HepG2 (cell line): ENCODE data around the gene ECM1. TPM values are rescaled to one million over a fixed set of nuclear protein-coding genes. Genes with fewer than 3 reads are reported as not detected.

Source experiments
- ARID4A ChIP-seq: sonication (generic); formaldehyde crosslinking; IDR thresholded peaks from 2 replicates; pipeline ENCODE4 v1.5.0; 2020; ENCODE audit warnings: mild to moderate bottlenecking, missing genetic modification reagents, borderline replicate concordance
- ATF3 ChIP-seq: sonication (generic); formaldehyde crosslinking; IDR thresholded peaks from 2 replicates; pipeline ENCODE4 v1.4.0; 2020; ENCODE audit warnings: missing genetic modification reagents
- ELF3 ChIP-seq: IDR thresholded peaks from 2 replicates; pipeline ENCODE4 v1.6.1; 2016; ENCODE audit warnings: missing genetic modification reagents, missing compliant biosample characterization
- GLI4 ChIP-seq: sonication (generic); formaldehyde crosslinking; IDR thresholded peaks from 2 replicates; pipeline ENCODE4 v1.5.1; 2020; ENCODE audit warnings: missing genetic modification reagents, mild to moderate bottlenecking, moderate library complexity, borderline replicate concordance
- NONO ChIP-seq, 2 experiments: fragments of 450-650 bp in 1 of 2; sonication (generic) in 1 of 2; formaldehyde crosslinking in 1 of 2; IDR thresholded peaks in 1 of 2; conservative IDR thresholded peaks in 1 of 2; 2 replicates each; pipeline versions ENCODE4 v1.6.1 to v1.8.0; 2017 to 2022; ENCODE audit warnings: mild to moderate bottlenecking in 1 of 2, missing genetic modification reagents in 1 of 2, moderate library complexity in 1 of 2
- RFX1 ChIP-seq: fragments of 450-650 bp; IDR thresholded peaks from 2 replicates; pipeline ENCODE4 v1.6.1; 2017
- SALL1 ChIP-seq: sonication (generic); formaldehyde crosslinking; IDR thresholded peaks from 2 replicates; pipeline ENCODE4 v1.8.0; 2022; ENCODE audit warnings: mild to moderate bottlenecking, missing genetic modification reagents
- SALL2 ChIP-seq: sonication (generic); formaldehyde crosslinking; IDR thresholded peaks from 2 replicates; pipeline ENCODE4 v1.8.1; 2023; ENCODE audit warnings: mild to moderate bottlenecking, missing genetic modification reagents, inconsistent platforms
- THAP9 ChIP-seq: sonication (generic); formaldehyde crosslinking; IDR thresholded peaks from 2 replicates; pipeline ENCODE4; 2020; ENCODE audit warnings: missing genetic modification reagents, mild to moderate bottlenecking, borderline replicate concordance
- ZNF547 ChIP-seq: sonication (generic); formaldehyde crosslinking; IDR thresholded peaks from 2 replicates; pipeline ENCODE4 v1.5.1; 2020; ENCODE audit warnings: mild to moderate bottlenecking, missing genetic modification reagents
- ZNF616 ChIP-seq: sonication (generic); formaldehyde crosslinking; IDR thresholded peaks from 2 replicates; pipeline ENCODE4 v1.5.0; 2020; ENCODE audit warnings: low read depth, mild to moderate bottlenecking, missing genetic modification reagents
- polyA plus RNA-seq, 8 experiments: library from polyadenylated mRNA; depleted of rRNA in 3 of 8; stranded (reverse) in 7 of 8; unstranded in 1 of 8; fragments of >200 nt; fragmentation: Illumina TruSeq in 4 of 8; extraction: Trizol in 4 of 8; gene quantifications; 2 replicates each; pipeline versions ENCODE4 v1.2.1 to v1.2.3, GENCODE V29; 2011 to 2016; ENCODE audit warnings: low read depth in 4 of 8, missing spikeins in 1 of 8, mixed read lengths in 1 of 8; ENCODE audit not compliant: insufficient read depth in 1 of 8
- total RNA-seq, 5 experiments: library from RNA; depleted of rRNA; stranded (reverse); fragments of >200 nt; fragmentation: Illumina TruSeq; extraction: Trizol; gene quantifications; 2 replicates each; pipeline ENCODE4 v1.2.3, GENCODE V29; 2016; ENCODE audit warnings: low read depth in 1 of 5
- TF ChIP-seq, protein P1 (sequence below): sonication (generic); formaldehyde crosslinking; conservative IDR thresholded peaks from 2 replicates; pipeline ENCODE4 v1.4.0; 2020; ENCODE audit warnings: missing genetic modification reagents

The ECM1 gene
- total and polyA plus RNA-seq, 2 of the 13 experiments (the other 11 are each of a cell fraction or from before 2014, with no cell fraction given), result 0.42 to 1.0 TPM

- TF ChIP-seq THAP9 (CRISPR knock-in tag) (peak; percentile 63; the same call in 1 of the 2 replicates), GLI4 (CRISPR knock-in tag) (no peak), SALL1 (CRISPR knock-in tag) (0 out of 2 replicates have a peak, but pooled peaks have one; percentile 49), ATF3 (CRISPR knock-in tag) (peak; percentile 84), ZNF616 (0 out of 2 replicates have a peak, but pooled peaks have one; percentile 40), ZNF547 (CRISPR knock-in tag) (peak; percentile 12; the same call in 1 of the 2 replicates), RFX1 (no peak), SALL2 (CRISPR knock-in tag) (peak; percentile 43; the same call in 1 of the 2 replicates), ARID4A (CRISPR knock-in tag) (peak; percentile 58; the same call in 1 of the 2 replicates), NONO (IDR thresholded peaks at IDR 0.05) (no peak), NONO (CRISPR knock-in tag; conservative IDR thresholded peaks at IDR 0.05) (peak; percentile 34; the same call in 1 of the 2 replicates), ELF3 (CRISPR knock-in tag) (peak; percentile 46; the same call in 1 of the 2 replicates)
- TF ChIP-seq, protein P1, sequence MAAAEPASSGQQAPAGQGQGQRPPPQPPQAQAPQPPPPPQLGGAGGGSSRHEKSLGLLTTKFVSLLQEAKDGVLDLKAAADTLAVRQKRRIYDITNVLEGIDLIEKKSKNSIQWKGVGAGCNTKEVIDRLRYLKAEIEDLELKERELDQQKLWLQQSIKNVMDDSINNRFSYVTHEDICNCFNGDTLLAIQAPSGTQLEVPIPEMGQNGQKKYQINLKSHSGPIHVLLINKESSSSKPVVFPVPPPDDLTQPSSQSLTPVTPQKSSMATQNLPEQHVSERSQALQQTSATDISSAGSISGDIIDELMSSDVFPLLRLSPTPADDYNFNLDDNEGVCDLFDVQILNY (CRISPR knock-in tag), result no peak
These were observed 53.5 kb downstream of the ECM1 start (continued) for GRCh38 chr1:150561254-150561973.
